Measurements from ENCODE around the gene RASAL2. TPM values are rescaled to one million over a fixed set of nuclear protein-coding genes. Genes with fewer than 3 reads are reported as not detected.

RASAL2 gene
- total RNA-seq, 4 donors from 2014 or later = 17.9 to 27.3 (median 23.5) TPM

GRCh38 chr1:178143730-178144690 lies 50.1 kb downstream of the RASAL2 start:
- Histone ChIP-seq H3K4me3 (replicated peaks in 1 of 3) (no peak overlapping the region), H3K9me3 (no peaks in the 10 kb centered on the region), H3K27ac (no peak overlapping the region), H3K4me1 (no peaks in the 10 kb centered on the region), H3K27me3 (no peaks in the 10 kb centered on the region), H3K36me3 (no peaks in the 10 kb centered on the region)
- WGBS, 2 donors = 89 to 91% methylated on average over 2 of the region's 2 CpGs
- intact Hi-C loops (cut with DNase I) = no loop called here
- TF ChIP-seq POLR2A (IDR thresholded peaks at IDR 0.05) = no peak
- TF ChIP-seq, protein P1, sequence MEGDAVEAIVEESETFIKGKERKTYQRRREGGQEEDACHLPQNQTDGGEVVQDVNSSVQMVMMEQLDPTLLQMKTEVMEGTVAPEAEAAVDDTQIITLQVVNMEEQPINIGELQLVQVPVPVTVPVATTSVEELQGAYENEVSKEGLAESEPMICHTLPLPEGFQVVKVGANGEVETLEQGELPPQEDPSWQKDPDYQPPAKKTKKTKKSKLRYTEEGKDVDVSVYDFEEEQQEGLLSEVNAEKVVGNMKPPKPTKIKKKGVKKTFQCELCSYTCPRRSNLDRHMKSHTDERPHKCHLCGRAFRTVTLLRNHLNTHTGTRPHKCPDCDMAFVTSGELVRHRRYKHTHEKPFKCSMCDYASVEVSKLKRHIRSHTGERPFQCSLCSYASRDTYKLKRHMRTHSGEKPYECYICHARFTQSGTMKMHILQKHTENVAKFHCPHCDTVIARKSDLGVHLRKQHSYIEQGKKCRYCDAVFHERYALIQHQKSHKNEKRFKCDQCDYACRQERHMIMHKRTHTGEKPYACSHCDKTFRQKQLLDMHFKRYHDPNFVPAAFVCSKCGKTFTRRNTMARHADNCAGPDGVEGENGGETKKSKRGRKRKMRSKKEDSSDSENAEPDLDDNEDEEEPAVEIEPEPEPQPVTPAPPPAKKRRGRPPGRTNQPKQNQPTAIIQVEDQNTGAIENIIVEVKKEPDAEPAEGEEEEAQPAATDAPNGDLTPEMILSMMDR (IDR thresholded peaks at IDR 0.05) = no peak
- no peak for DNase-seq

DNA sequence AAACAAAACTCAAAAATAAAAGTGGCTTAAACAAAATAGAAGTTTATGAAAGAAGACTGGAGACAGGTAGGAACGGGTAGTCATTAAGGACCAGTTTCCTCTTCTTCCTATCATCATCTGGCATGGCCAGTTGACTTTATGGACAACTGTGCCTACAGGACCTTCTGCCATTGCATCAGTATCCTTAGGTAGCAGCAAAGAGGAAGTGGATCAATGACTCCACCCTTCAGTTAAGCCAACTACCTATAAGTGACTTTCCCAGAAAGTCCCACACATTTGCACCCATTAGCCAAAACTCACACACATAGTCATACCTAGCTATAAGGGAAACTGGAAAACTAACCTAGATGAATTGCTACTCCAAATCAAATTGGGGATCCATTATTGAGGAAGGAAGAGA lies 51.7 kb downstream of the RASAL2 start:
- TF ChIP-seq POLR2A (IDR thresholded peaks at IDR 0.05) = no peak
- TF ChIP-seq, protein P1 (IDR thresholded peaks at IDR 0.05) = no peak
- Histone ChIP-seq H3K36me3 (no peaks in the 10 kb centered on the region), H3K4me1 (no peaks in the 10 kb centered on the region), H3K9me3 (no peaks in the 10 kb centered on the region), H3K27me3 (no peaks in the 10 kb centered on the region), H3K27ac (no peak overlapping the region), H3K4me3 (replicated peaks in 1 of 3) (no peak overlapping the region)
- 83 to 90% methylated on average over 1 of the region's 1 CpG for whole genome bisulfite sequencing, 2 donors
- intact Hi-C loops (cut with DNase I) = no loop called here
- no peak for DNase-seq

DNA sequence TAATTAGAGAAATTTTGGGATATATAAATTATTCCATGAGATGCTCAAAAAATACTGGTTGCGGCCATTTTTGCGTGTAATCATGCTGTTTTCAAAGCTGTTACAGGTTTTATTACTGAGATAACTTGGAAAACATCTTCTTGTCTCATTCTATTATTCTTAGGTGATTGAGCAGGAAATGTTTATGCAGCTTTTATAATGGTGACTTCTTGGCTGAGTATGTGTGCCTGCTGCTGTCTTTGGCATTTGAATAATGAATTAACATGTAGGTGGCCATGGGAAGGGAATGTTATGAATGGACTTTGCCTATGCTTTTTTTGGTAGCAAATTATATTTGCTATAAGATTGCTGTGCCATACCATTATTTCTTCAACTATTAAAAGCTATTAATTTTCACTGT lies 52.5 kb downstream of the RASAL2 start:
- H3K27ac ChIP-seq = no peak overlapping the region
- H3K36me3 ChIP-seq = no peaks in the 10 kb centered on the region
- no peak for TF ChIP-seq POLR2A (IDR thresholded peaks at IDR 0.05)
- TF ChIP-seq, protein P1 (IDR thresholded peaks at IDR 0.05) = no peak
- no peaks in the 10 kb centered on the region for H3K27me3 ChIP-seq
- no peak for DNase-seq
- WGBS, 2 donors = 95 to 98% methylated on average over 2 of the region's 2 CpGs
- H3K4me3 ChIP-seq (replicated peaks in 1 of 3) = no peak overlapping the region
- no peaks in the 10 kb centered on the region for H3K9me3 ChIP-seq
- H3K4me1 ChIP-seq = no peaks in the 10 kb centered on the region
- intact Hi-C loops (cut with DNase I) = no loop called here

- Histone ChIP-seq H3K27me3 (no peaks in the 10 kb centered on the region), H3K4me3 (replicated peaks in 1 of 3) (no peak overlapping the region), H3K4me1 (no peaks in the 10 kb centered on the region), H3K27ac (no peak overlapping the region), H3K36me3 (no peaks in the 10 kb centered on the region), H3K9me3 (no peaks in the 10 kb centered on the region)
- WGBS, 2 donors = 0% methylated on average over 1 of the region's 1 CpG
- no peak for DNase-seq
- TF ChIP-seq, protein P1 (IDR thresholded peaks at IDR 0.05) = no peak
- intact Hi-C loops (cut with DNase I) = no loop called here
These were observed 56.7 kb downstream of the RASAL2 start for GRCh38 chr1:178150610-178151009.

- intact Hi-C loops (cut with DNase I) = no loop called here
- Histone ChIP-seq H3K27me3 (no peaks in the 10 kb centered on the region), H3K4me3 (replicated peaks in 1 of 3) (no peak overlapping the region), H3K9me3 (no peaks in the 10 kb centered on the region), H3K36me3 (no peaks in the 10 kb centered on the region), H3K4me1 (no peaks in the 10 kb centered on the region), H3K27ac (no peak overlapping the region)
- DNase-seq = no peak
- TF ChIP-seq, protein P1 (IDR thresholded peaks at IDR 0.05) = no peak
- no peak for TF ChIP-seq POLR2A (IDR thresholded peaks at IDR 0.05)
- WGBS, 2 donors = 53 to 82% methylated on average over 1 of the region's 1 CpG
These were observed 57.9 kb downstream of the RASAL2 start for GRCh38 chr1:178151831-178152230.

All from thyroid gland (tissue), 4 donors.